Caco-2 (cell line): Measurements from ENCODE around the gene CYP4F3. TPM values are rescaled to one million over a fixed set of nuclear protein-coding genes. Genes with fewer than 3 reads are reported as not detected.

ENCODE experiments used
- BruUV-seq: library from RNA; stranded (reverse); fragments of 400-500 nt; replicated peaks from 2 replicates; lab custom pipeline; 2021; lab: Mats Ljungman, UMichigan
- CTCF ChIA-PET: fragments of 300-600 bp; sonication (Branson Sonifier 250); formaldehyde crosslinking; loops from one replicate; lab custom pipeline; 2022; ENCODE audit warnings: antibody characterized with exemption; lab: Charles Lee
- POLR2A ChIA-PET: fragments of 300-600 bp; sonication (Branson Sonifier 250); formaldehyde crosslinking; loops from one replicate; lab custom pipeline; 2022; ENCODE audit warnings: antibody characterized with exemption; lab: Charles Lee
- DNase-seq, 2 experiments: peaks; one replicate each; pipeline versions ENCODE4 v3.0.0 to v3.0.0-alpha.2; 2020 to 2022
- H3K27me3 ChIP-seq: replicated peaks from 2 replicates; pipeline ENCODE4 v1.6.0; 2011; ENCODE audit warnings: low read length; ENCODE audit not compliant: control insufficient read depth, insufficient read depth
- H3K36me3 ChIP-seq: 2 replicates; pipeline ENCODE4 v1.5.1; 2011; ENCODE audit warnings: low read length; ENCODE audit not compliant: control insufficient read depth, insufficient read depth
- H3K4me1 ChIP-seq: fragments of 250-450 bp; sonication (Bioruptor Pico); 2 replicates; pipeline ENCODE4 v1.5.1; 2020; ENCODE audit warnings: mild to moderate bottlenecking
- H3K4me3 ChIP-seq: 2 replicates; pipeline ENCODE4 v1.5.1; 2011; ENCODE audit warnings: low read depth, mild to moderate bottlenecking, control low read depth, low read length
- H3K9me3 ChIP-seq: fragments of 250-450 bp; sonication (Bioruptor Pico); 2 replicates; pipeline ENCODE4 v1.5.1; 2020; ENCODE audit warnings: mild to moderate bottlenecking, moderate library complexity
- H3K27ac Mint-ChIP-seq: one replicate; pipeline ENCODE4 v1.8.0; 2022; ENCODE audit warnings: mixed read lengths; ENCODE audit not compliant: unreplicated experiment
- H3K27me3 Mint-ChIP-seq: one replicate; pipeline ENCODE4 v1.8.0; 2022; ENCODE audit warnings: mixed read lengths; ENCODE audit not compliant: insufficient read depth, unreplicated experiment
- H3K36me3 Mint-ChIP-seq: one replicate; pipeline ENCODE4 v1.8.0; 2022; ENCODE audit warnings: mild to moderate bottlenecking, mixed read lengths; ENCODE audit not compliant: insufficient read depth, unreplicated experiment
- H3K4me1 Mint-ChIP-seq: one replicate; pipeline ENCODE4 v1.8.0; 2022; ENCODE audit warnings: low read depth, mixed read lengths; ENCODE audit not compliant: unreplicated experiment
- H3K4me3 Mint-ChIP-seq: one replicate; pipeline ENCODE4 v1.8.0; 2022; ENCODE audit warnings: mild to moderate bottlenecking, moderate library complexity, mixed read lengths; ENCODE audit not compliant: unreplicated experiment
- H3K9me3 Mint-ChIP-seq: one replicate; pipeline ENCODE4 v1.8.0; 2022; ENCODE audit warnings: mixed read lengths; ENCODE audit not compliant: unreplicated experiment
- intact Hi-C: fragments of 100-400 bp; cut with micrococcal nuclease; formaldehyde crosslinking; loops from one replicate; pipeline ENCODE4 v1.10.0; 2022; ENCODE audit not compliant: unreplicated experiment
- total RNA-seq: library from RNA; stranded (reverse); gene quantifications from 2 replicates; pipeline ENCODE4 v1.2.3, GENCODE V29; 2022
- TF ChIP-seq, protein P1 (sequence below), 2 experiments: fragments of 200-600 bp in 1 of 2; IDR thresholded peaks; 1 replicate in 1 of 2; 2 replicates in 1 of 2; pipeline versions ENCODE4 v1.5.1 to v1.8.0; 2011 to 2022; ENCODE audit warnings: antibody characterized with exemption in 1 of 2, control low read depth in 1 of 2, inconsistent platforms in 1 of 2, low read depth in 1 of 2, low read length in 1 of 2, mild to moderate bottlenecking in 1 of 2, moderate library complexity in 1 of 2; ENCODE audit not compliant: insufficient read depth in 1 of 2, severe bottlenecking in 1 of 2, unreplicated experiment in 1 of 2

The CYP4F3 gene
- total RNA-seq, 1 experiment from 2014 or later = 0.93 TPM

DNA sequence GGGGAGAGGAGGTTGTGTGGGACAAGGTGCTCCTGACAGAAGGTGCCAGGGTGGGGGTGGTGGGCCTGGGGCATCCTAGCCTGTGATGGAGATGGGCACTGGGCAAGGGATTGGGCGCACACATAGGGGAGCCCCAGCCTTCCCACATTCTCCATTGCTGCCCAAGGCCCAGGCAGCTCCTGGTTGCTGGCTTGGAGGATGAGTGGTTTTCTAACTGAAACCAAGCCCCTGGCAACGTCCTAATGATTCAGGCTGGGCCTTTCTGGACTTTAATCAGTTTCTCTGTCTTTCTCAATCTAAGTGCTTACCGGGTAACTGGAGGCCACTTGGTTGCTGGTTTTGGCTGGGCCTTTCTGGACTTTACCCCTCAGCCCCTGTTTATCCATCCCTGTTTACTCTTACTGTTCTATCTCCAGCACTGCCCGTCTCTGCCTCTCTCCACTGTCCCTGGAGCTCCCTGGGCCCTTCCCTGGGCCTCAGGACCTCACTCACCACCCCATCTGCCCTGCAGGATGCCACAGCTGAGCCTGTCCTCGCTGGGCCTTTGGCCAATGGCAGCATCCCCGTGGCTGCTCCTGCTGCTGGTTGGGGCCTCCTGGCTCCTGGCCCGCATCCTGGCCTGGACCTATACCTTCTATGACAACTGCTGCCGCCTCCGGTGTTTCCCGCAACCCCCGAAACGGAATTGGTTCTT, 354 bp downstream of the CYP4F3 start:
- Mint-ChIP-seq H3K9me3 (peaks cover 12% of the 10 kb centered on the region), H3K4me1 (no peaks in the 10 kb centered on the region), H3K27ac (no peak overlapping the region), H3K27me3 (peaks cover 5% of the 10 kb centered on the region), H3K4me3 (no peak overlapping the region), H3K36me3 (no peaks in the 10 kb centered on the region)
- BruUV-seq = no TSS peak
- H3K4me1 ChIP-seq = no peaks in the 10 kb centered on the region
- H3K27me3 ChIP-seq = no peaks in the 10 kb centered on the region
- intact Hi-C loops = no loop called here
- H3K36me3 ChIP-seq = no peaks in the 10 kb centered on the region
- POLR2A ChIA-PET = no interaction called here
- no peak for DNase-seq
- TF ChIP-seq, protein P1, sequence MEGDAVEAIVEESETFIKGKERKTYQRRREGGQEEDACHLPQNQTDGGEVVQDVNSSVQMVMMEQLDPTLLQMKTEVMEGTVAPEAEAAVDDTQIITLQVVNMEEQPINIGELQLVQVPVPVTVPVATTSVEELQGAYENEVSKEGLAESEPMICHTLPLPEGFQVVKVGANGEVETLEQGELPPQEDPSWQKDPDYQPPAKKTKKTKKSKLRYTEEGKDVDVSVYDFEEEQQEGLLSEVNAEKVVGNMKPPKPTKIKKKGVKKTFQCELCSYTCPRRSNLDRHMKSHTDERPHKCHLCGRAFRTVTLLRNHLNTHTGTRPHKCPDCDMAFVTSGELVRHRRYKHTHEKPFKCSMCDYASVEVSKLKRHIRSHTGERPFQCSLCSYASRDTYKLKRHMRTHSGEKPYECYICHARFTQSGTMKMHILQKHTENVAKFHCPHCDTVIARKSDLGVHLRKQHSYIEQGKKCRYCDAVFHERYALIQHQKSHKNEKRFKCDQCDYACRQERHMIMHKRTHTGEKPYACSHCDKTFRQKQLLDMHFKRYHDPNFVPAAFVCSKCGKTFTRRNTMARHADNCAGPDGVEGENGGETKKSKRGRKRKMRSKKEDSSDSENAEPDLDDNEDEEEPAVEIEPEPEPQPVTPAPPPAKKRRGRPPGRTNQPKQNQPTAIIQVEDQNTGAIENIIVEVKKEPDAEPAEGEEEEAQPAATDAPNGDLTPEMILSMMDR (IDR thresholded peaks at IDR 0.05; ENCODE audit: insufficient read depth in 1 of 2, low read depth in 1 of 2, low read length in 1 of 2, severe bottlenecking in 1 of 2, unreplicated experiment in 1 of 2) = no peak
- H3K4me3 ChIP-seq = no peak overlapping the region
- CTCF ChIA-PET = no interaction called here
- no peaks in the 10 kb centered on the region for H3K9me3 ChIP-seq

DNA sequence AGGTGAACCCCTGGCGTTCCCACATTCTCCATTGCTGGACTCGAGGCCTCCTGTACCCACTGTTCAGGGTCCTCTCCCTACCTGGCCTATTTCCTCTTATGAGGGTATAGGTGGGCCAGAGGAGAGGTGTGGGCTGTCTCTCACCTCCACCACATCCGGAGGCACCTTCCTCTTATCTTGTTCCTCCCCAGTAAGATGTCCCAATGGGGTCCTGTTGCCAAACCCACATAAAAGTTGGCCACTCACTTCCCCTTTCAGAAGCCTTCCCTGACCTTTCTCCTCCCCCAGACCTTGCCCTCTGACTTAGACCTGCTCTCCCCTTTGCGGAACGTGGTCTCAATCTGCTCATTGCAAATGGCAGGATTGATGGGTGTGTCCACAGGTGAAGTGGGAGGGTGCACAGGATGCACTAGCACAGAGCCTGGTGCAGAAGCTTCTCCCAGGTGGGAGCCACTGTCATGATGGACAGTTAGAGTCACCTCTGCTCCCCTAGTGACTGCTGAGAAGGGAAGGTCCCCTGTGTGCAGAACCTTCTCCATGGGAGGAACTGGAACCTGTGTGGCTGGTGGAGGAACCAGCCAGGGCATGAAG, 1.3 kb downstream of the CYP4F3 start:
- H3K9me3 Mint-ChIP-seq = peaks cover 12% of the 10 kb centered on the region
- ChIA-PET POLR2A (no interaction called here), CTCF (no interaction called here)
- H3K4me1 Mint-ChIP-seq = no peaks in the 10 kb centered on the region
- Histone ChIP-seq H3K27me3 (no peaks in the 10 kb centered on the region), H3K9me3 (no peaks in the 10 kb centered on the region), H3K36me3 (no peaks in the 10 kb centered on the region), H3K4me3 (no peak overlapping the region), H3K4me1 (no peaks in the 10 kb centered on the region)
- intact Hi-C loops = no loop called here
- no peak for DNase-seq
- BruUV-seq = no TSS peak
- no peak overlapping the region for H3K27ac Mint-ChIP-seq
- no peaks in the 10 kb centered on the region for H3K36me3 Mint-ChIP-seq
- H3K4me3 Mint-ChIP-seq = no peak overlapping the region
- TF ChIP-seq, protein P1 (IDR thresholded peaks at IDR 0.05; ENCODE audit: insufficient read depth in 1 of 2, low read depth in 1 of 2, low read length in 1 of 2, severe bottlenecking in 1 of 2, unreplicated experiment in 1 of 2) = no peak
- peaks cover 6% of the 10 kb centered on the region for H3K27me3 Mint-ChIP-seq

- BruUV-seq = no TSS peak
- peaks cover 3% of the 10 kb centered on the region for H3K27me3 Mint-ChIP-seq
- H3K4me3 Mint-ChIP-seq = no peak overlapping the region
- Histone ChIP-seq H3K36me3 (no peaks in the 10 kb centered on the region), H3K4me3 (no peak overlapping the region), H3K27me3 (no peaks in the 10 kb centered on the region), H3K4me1 (no peaks in the 10 kb centered on the region), H3K9me3 (no peaks in the 10 kb centered on the region)
- intact Hi-C loops = no loop called here
- H3K4me1 Mint-ChIP-seq = no peaks in the 10 kb centered on the region
- TF ChIP-seq, protein P1 (IDR thresholded peaks at IDR 0.05; ENCODE audit: insufficient read depth in 1 of 2, low read depth in 1 of 2, low read length in 1 of 2, severe bottlenecking in 1 of 2, unreplicated experiment in 1 of 2) = no peak
- CTCF ChIA-PET = no interaction called here
- POLR2A ChIA-PET = no interaction called here
- no peaks in the 10 kb centered on the region for H3K36me3 Mint-ChIP-seq
- peaks cover 12% of the 10 kb centered on the region for H3K9me3 Mint-ChIP-seq
- no peak for DNase-seq
- no peak overlapping the region for H3K27ac Mint-ChIP-seq
Measured at GRCh38 chr19:15642807-15643206, 2.1 kb downstream of the CYP4F3 start.
